GM19328 (cell line): ENCODE results near the gene SMIM35.
"Not testable (repeated sequence)": the region's sequence is repeated elsewhere in the genome, so short reads cannot be mapped to it uniquely, and the experiment has no call there.

Experiments
- ATAC-seq: cut with Tn5 transposase; IDR thresholded peaks from one replicate; pipeline ENCODE4 v1.9.1; 2021; ENCODE audit warnings: mild to moderate bottlenecking, moderate library complexity; ENCODE audit not compliant: unreplicated experiment

The SMIM35 gene

GRCh38 chr11:118082880-118083552 is 3.7 kb downstream of the SMIM35 start:
- ATAC-seq = no peak

GRCh38 chr11:118081241-118081958 is 5.4 kb downstream of the SMIM35 start:
- ATAC-seq = no peak

- no peak for ATAC-seq
Measured at GRCh38 chr11:118080296-118080695, 6.5 kb downstream of the SMIM35 start.

GRCh38 chr11:118079491-118079890 is 7.3 kb downstream of the SMIM35 start:
- ATAC-seq = no peak

GRCh38 chr11:118078911-118079411 is 7.8 kb downstream of the SMIM35 start:
- no peak for ATAC-seq

- no peak for ATAC-seq
Measured at GRCh38 chr11:118076754-118077281, 9.9 kb downstream of the SMIM35 start, which contains the start of gene TMPRSS4. TSS of gene TMPRSS4 (plus strand) at chr11:118077078. CDS start at chr11:118077303, 225 bp downstream.

- no peak for ATAC-seq
Measured at GRCh38 chr11:118074785-118075184, 12.0 kb downstream of the SMIM35 start.

GRCh38 chr11:118074091-118074685 is 12.6 kb downstream of the SMIM35 start:
- ATAC-seq = no peak

GRCh38 chr11:118073554-118073953 is 13.2 kb downstream of the SMIM35 start:
- ATAC-seq = no peak

- no peak for ATAC-seq
Measured at GRCh38 chr11:118071416-118072030, 15.2 kb downstream of the SMIM35 start.

- ATAC-seq = no peak
Measured at GRCh38 chr11:118068945-118069612, 17.7 kb downstream of the SMIM35 start.

- no peak for ATAC-seq
Measured at GRCh38 chr11:118068206-118068944, 18.4 kb downstream of the SMIM35 start.

- ATAC-seq = no peak
Measured at GRCh38 chr11:118067006-118067405, 19.8 kb downstream of the SMIM35 start.

GRCh38 chr11:118065384-118065783 is 21.4 kb downstream of the SMIM35 start:
- no peak for ATAC-seq

GRCh38 chr11:118064956-118065355 is 21.8 kb downstream of the SMIM35 start:
- no peak for ATAC-seq

- not testable (repeated sequence) for ATAC-seq
Measured at GRCh38 chr11:118062631-118063030, 24.1 kb downstream of the SMIM35 start.

GRCh38 chr11:118062181-118062580 is 24.6 kb downstream of the SMIM35 start:
- not testable (repeated sequence) for ATAC-seq

- ATAC-seq = no peak
Measured at GRCh38 chr11:118061586-118062125, 25.1 kb downstream of the SMIM35 start.

GRCh38 chr11:118060869-118061268 is 25.9 kb downstream of the SMIM35 start:
- ATAC-seq = no peak
